Right renal cortex interstitium (tissue), 3 donors: ENCODE results near the gene SLC37A3. TPM values are rescaled to one million over a fixed set of nuclear protein-coding genes. Genes with fewer than 3 reads are reported as not detected.
"Not testable (repeated sequence)": the region's sequence is repeated elsewhere in the genome, so short reads cannot be mapped to it uniquely, and the experiment has no call there.

Experiments used
- DNase-seq, 3 donors: peaks; one replicate each; pipeline ENCODE4 v3.0.0-alpha.2; 2013; ENCODE audit warnings: low read depth in 3 of 3, low spot score in 2 of 3
- polyA plus RNA-seq, 3 donors: library from polyadenylated mRNA; unstranded; fragments of 120-200 nt; gene quantifications; one replicate each; pipeline ENCODE4 v1.2.1, GENCODE V29; 2013; ENCODE audit not compliant: insufficient read length in 3 of 3

The SLC37A3 gene
- 10 to 100 TPM; 56.5 to 59.8 (median 59.5) TPM for polyA plus RNA-seq

GRCh38 chr7:140397784-140398750 is at the start of gene SLC37A3:
Gene SLC37A3, minus strand, starts transcription at chr7:140398530. Its CDS starts 16,004 bp downstream, at chr7:140382526.
- DNase-seq = peak in 1 of 3 donors; percentile 72

GRCh38 chr7:140447841-140448240 is 49.5 kb upstream of the SLC37A3 start:
- no peak for DNase-seq

GRCh38 chr7:140446467-140446866 is 48.1 kb upstream of the SLC37A3 start:
- no peak for DNase-seq

GRCh38 chr7:140441519-140441918 is 43.2 kb upstream of the SLC37A3 start:
- DNase-seq = no peak

- no peak for DNase-seq
Measured at GRCh38 chr7:140440593-140440992, 42.3 kb upstream of the SLC37A3 start.

- DNase-seq = no peak
Measured at GRCh38 chr7:140439359-140439758, 41.0 kb upstream of the SLC37A3 start.

GRCh38 chr7:140435252-140435895 is 37.0 kb upstream of the SLC37A3 start:
- DNase-seq = no peak

- DNase-seq = no peak
Measured at GRCh38 chr7:140433396-140433795, 35.1 kb upstream of the SLC37A3 start.

- no peak for DNase-seq
Measured at GRCh38 chr7:140426130-140426529, 27.8 kb upstream of the SLC37A3 start.

GRCh38 chr7:140425718-140426117 is 27.4 kb upstream of the SLC37A3 start:
- DNase-seq = no peak

GRCh38 chr7:140423501-140423900 is 25.2 kb upstream of the SLC37A3 start:
- no peak for DNase-seq

- no peak for DNase-seq
Measured at GRCh38 chr7:140421521-140421920, 23.2 kb upstream of the SLC37A3 start.

- DNase-seq = no peak
Measured at GRCh38 chr7:140418653-140419052, 20.3 kb upstream of the SLC37A3 start.

- DNase-seq = not testable (repeated sequence)
Measured at GRCh38 chr7:140418156-140418472, 19.8 kb upstream of the SLC37A3 start.

- no peak for DNase-seq
Measured at GRCh38 chr7:140417456-140418155, 19.3 kb upstream of the SLC37A3 start.

- no peak for DNase-seq
Measured at GRCh38 chr7:140416560-140416959, 18.2 kb upstream of the SLC37A3 start.

GRCh38 chr7:140415816-140416215 is 17.5 kb upstream of the SLC37A3 start:
- not testable (repeated sequence) for DNase-seq

- DNase-seq = no peak
Measured at GRCh38 chr7:140415361-140415760, 17.0 kb upstream of the SLC37A3 start.

- no peak for DNase-seq
Measured at GRCh38 chr7:140404565-140405065, 6.3 kb upstream of the SLC37A3 start.

- DNase-seq = no peak
Measured at GRCh38 chr7:140403878-140404564, 5.7 kb upstream of the SLC37A3 start, which contains the start of gene RAB19. Gene RAB19, plus strand, starts transcription at chr7:140404058. Its CDS starts 3,589 bp downstream, at chr7:140407647.
